H1 (cell line): ENCODE results near the gene PNPLA1. TPM values are rescaled to one million over a fixed set of nuclear protein-coding genes. Genes with fewer than 3 reads are reported as not detected.

Experiments
- CTCF ChIA-PET: fragments of 300-600 bp; sonication (Branson Sonifier 250); formaldehyde crosslinking; loops from one replicate; lab custom pipeline; 2021; ENCODE audit not compliant: partially characterized antibody; lab: Charles Lee
- POLR2A ChIA-PET: fragments of 300-600 bp; sonication (Branson Sonifier 250); formaldehyde crosslinking; loops from one replicate; lab custom pipeline; 2021; ENCODE audit warnings: inconsistent platforms; ENCODE audit not compliant: partially characterized antibody; lab: Charles Lee
- DNase-seq, 2 experiments: peaks; one replicate each; pipeline versions ENCODE4 v3.0.0 to v3.0.0-alpha.2; 2010 to 2022; ENCODE audit warnings: low spot score in 2 of 2, low read depth in 1 of 2, mixed read lengths in 1 of 2
- FAIRE-seq: peaks from 2 replicates; lab custom pipeline; 2011; peaks lifted over from hg19 to GRCh38; lab: Jason Lieb, UNC
- H2AFZ ChIP-seq: 2 replicates; pipeline ENCODE4 v1.8.1; 2012; ENCODE audit warnings: low read length, inconsistent platforms
- H2AK5ac ChIP-seq: 2 replicates; pipeline ENCODE4 v1.6.1; 2013; ENCODE audit warnings: low read depth, low read length
- H2BK120ac ChIP-seq: replicated peaks from 2 replicates; pipeline ENCODE3; 2013; ENCODE audit warnings: low read depth, low read length, inconsistent platforms
- H2BK12ac ChIP-seq: 2 replicates; pipeline ENCODE4 v1.6.1; 2013; ENCODE audit warnings: low read depth, low read length
- H2BK15ac ChIP-seq: 2 replicates; pipeline ENCODE4 v1.6.1; 2013; ENCODE audit warnings: low read length
- H2BK20ac ChIP-seq: 2 replicates; pipeline ENCODE4 v1.6.1; 2013; ENCODE audit warnings: low read length
- H2BK5ac ChIP-seq: 2 replicates; pipeline ENCODE4 v1.6.1; 2013; ENCODE audit warnings: low read depth, low read length
- H3K14ac ChIP-seq: 2 replicates; pipeline ENCODE4 v1.6.1; 2013; ENCODE audit warnings: inconsistent platforms; ENCODE audit not compliant: insufficient read length
- H3K18ac ChIP-seq: 2 replicates; pipeline ENCODE4 v1.6.1; 2013; ENCODE audit warnings: low read length; ENCODE audit errors: extremely low read depth
- H3K23ac ChIP-seq: 2 replicates; pipeline ENCODE4 v1.6.1; 2013; ENCODE audit warnings: inconsistent platforms; ENCODE audit not compliant: insufficient read length
- H3K23me2 ChIP-seq: 2 replicates; pipeline ENCODE4 v1.6.1; 2013; ENCODE audit warnings: low read depth, low read length
- H3K27ac ChIP-seq: 2 replicates; pipeline ENCODE4 v1.6.1; 2011; ENCODE audit warnings: low read depth, low read length, inconsistent platforms
- H3K27me3 ChIP-seq, 4 experiments: replicated peaks in 1 of 4; 1 replicate in 1 of 4; 2 replicates in 3 of 4; pipeline versions ENCODE4 v1.6.1 to v1.8.1; 2011 to 2013; ENCODE audit warnings: low read length in 3 of 4, mild to moderate bottlenecking in 3 of 4, inconsistent platforms in 2 of 4, mixed read lengths in 2 of 4, moderate library complexity in 1 of 4; ENCODE audit not compliant: control insufficient read depth in 3 of 4, insufficient read depth in 3 of 4; ENCODE audit errors: extremely low read depth in 1 of 4
- H3K36me3 ChIP-seq, 4 experiments: 2 replicates each; pipeline versions ENCODE4 v1.6.1 to v1.8.1; 2011 to 2013; ENCODE audit warnings: mild to moderate bottlenecking in 4 of 4, low read length in 3 of 4, moderate library complexity in 2 of 4, control low read depth in 1 of 4, inconsistent platforms in 1 of 4; ENCODE audit not compliant: insufficient read depth in 4 of 4, control insufficient read depth in 2 of 4
- H3K4ac ChIP-seq: replicated peaks from 2 replicates; pipeline ENCODE3; 2013; ENCODE audit warnings: low read length, low read depth, mixed read lengths, inconsistent platforms; ENCODE audit not compliant: insufficient read length
- H3K4me1 ChIP-seq, 4 experiments: replicated peaks in 1 of 4; 1 replicate in 1 of 4; 2 replicates in 3 of 4; pipeline versions ENCODE4 v1.6.1 to v1.8.1; 2011 to 2013; ENCODE audit warnings: low read length in 3 of 4, inconsistent platforms in 2 of 4, mixed read lengths in 1 of 4; ENCODE audit not compliant: insufficient read depth in 4 of 4, control insufficient read depth in 3 of 4
- H3K4me2 ChIP-seq, 2 experiments: 2 replicates each; pipeline versions ENCODE4 v1.6.1 to v1.8.1; 2011 to 2013; ENCODE audit warnings: low read depth in 2 of 2, low read length in 2 of 2, control low read depth in 1 of 2, inconsistent platforms in 1 of 2, mild to moderate bottlenecking in 1 of 2; ENCODE audit not compliant: insufficient read depth in 1 of 2
- H3K4me3 ChIP-seq, 4 experiments: fragments of 200-600, 300-600 bp in 1 of 4; sonication (generic), shearing (Covaris generic), sonication (Bioruptor Twin) in 1 of 4; 2 replicates each; pipeline versions ENCODE4 v1.5.1 to v1.8.1; 2011 to 2016; ENCODE audit warnings: low read length in 4 of 4, low read depth in 3 of 4, control low read depth in 2 of 4, inconsistent platforms in 2 of 4, mild to moderate bottlenecking in 2 of 4, mixed read lengths in 1 of 4, moderate library complexity in 1 of 4; ENCODE audit not compliant: insufficient read depth in 2 of 4; ENCODE audit errors: extremely low read depth in 1 of 4
- H3K56ac ChIP-seq: replicated peaks from 2 replicates; pipeline ENCODE3; 2013; ENCODE audit warnings: low read depth, mild to moderate bottlenecking, mixed read lengths, low read length, inconsistent platforms; ENCODE audit not compliant: insufficient read length
- H3K79me1 ChIP-seq: 2 replicates; pipeline ENCODE4 v1.6.1; 2013; ENCODE audit warnings: low read depth, low read length, control low read depth
- H3K79me2 ChIP-seq, 2 experiments: 2 replicates each; pipeline versions ENCODE4 v1.6.1 to v1.8.1; 2012 to 2013; ENCODE audit warnings: low read length in 2 of 2, mild to moderate bottlenecking in 2 of 2, inconsistent platforms in 1 of 2; ENCODE audit not compliant: insufficient read depth in 2 of 2, control insufficient read depth in 1 of 2
- H3K9ac ChIP-seq, 4 experiments: replicated peaks in 1 of 4; 1 replicate in 1 of 4; 2 replicates in 3 of 4; pipeline versions ENCODE4 v1.6.1 to v1.8.1; 2011 to 2013; ENCODE audit warnings: low read depth in 3 of 4, low read length in 3 of 4, control low read depth in 2 of 4, mild to moderate bottlenecking in 2 of 4, moderate library complexity in 2 of 4, inconsistent platforms in 1 of 4; ENCODE audit errors: extremely low read depth in 1 of 4
- H3K9me3 ChIP-seq, 2 experiments: 2 replicates each; pipeline versions ENCODE4 v1.6.1 to v1.8.1; 2012 to 2013; ENCODE audit warnings: mild to moderate bottlenecking in 2 of 2, moderate library complexity in 2 of 2, control low read depth in 1 of 2, inconsistent platforms in 1 of 2, low read depth in 1 of 2, low read length in 1 of 2, mixed read lengths in 1 of 2; ENCODE audit not compliant: insufficient read depth in 2 of 2
- H4K20me1 ChIP-seq, 2 experiments: replicated peaks in 1 of 2; 2 replicates each; pipeline versions ENCODE3 to v1.8.1; 2011 to 2013; ENCODE audit warnings: inconsistent platforms in 2 of 2, low read length in 2 of 2, mild to moderate bottlenecking in 1 of 2; ENCODE audit not compliant: insufficient read depth in 2 of 2, control insufficient read depth in 1 of 2
- H4K5ac ChIP-seq: 2 replicates; pipeline ENCODE4 v1.6.1; 2013; ENCODE audit warnings: low read length, low read depth, mixed read lengths, inconsistent platforms; ENCODE audit not compliant: insufficient read length
- H4K8ac ChIP-seq: 2 replicates; pipeline ENCODE4 v1.8.0; 2013; ENCODE audit warnings: mild to moderate bottlenecking, moderate library complexity, low read length, inconsistent platforms; ENCODE audit not compliant: insufficient read depth; ENCODE audit errors: extremely low read depth
- H4K91ac ChIP-seq: replicated peaks from 2 replicates; pipeline ENCODE3; 2013; ENCODE audit warnings: low read length, mixed read lengths, inconsistent platforms; ENCODE audit not compliant: insufficient read length
- ATF3 ChIP-seq: IDR thresholded peaks from 2 replicates; pipeline ENCODE4 v1.6.1; 2011; ENCODE audit warnings: low read depth, mild to moderate bottlenecking, low read length; ENCODE audit not compliant: insufficient read depth
- CBX8 ChIP-seq: fragments of 300-800, 300-1000 bp; sonication (generic); IDR thresholded peaks from 2 replicates; pipeline ENCODE4 v1.7.1; 2016; ENCODE audit warnings: low read depth, low read length, borderline replicate concordance
- CHD1 ChIP-seq: IDR thresholded peaks from 2 replicates; pipeline ENCODE4 v1.6.1; 2012; ENCODE audit warnings: low read depth, low read length, improper control_type of control experiment
- CREB1 ChIP-seq: IDR thresholded peaks from 2 replicates; pipeline ENCODE4 v1.6.1; 2012; ENCODE audit warnings: inconsistent platforms
- KDM1A ChIP-seq: fragments of 200-600, 300-600 bp; sonication (generic); IDR thresholded peaks from 2 replicates; pipeline ENCODE4 v1.7.1; 2016; ENCODE audit warnings: mild to moderate bottlenecking, low read length, borderline replicate concordance
- RNF2 ChIP-seq: fragments of 200-900, 300-1000 bp; sonication (generic); IDR thresholded peaks from 2 replicates; pipeline ENCODE4 v1.7.1; 2016; ENCODE audit warnings: borderline replicate concordance, low read depth, mild to moderate bottlenecking, antibody characterized with exemption, low read length; ENCODE audit not compliant: poor library complexity, severe bottlenecking; ENCODE audit errors: missing control alignments
- SIN3A ChIP-seq, 2 experiments: IDR thresholded peaks in 1 of 2; conservative IDR thresholded peaks in 1 of 2; 2 replicates each; pipeline ENCODE4 v1.6.1; 2011 to 2012; ENCODE audit warnings: low read length in 2 of 2, improper control_type of control experiment in 1 of 2, low read depth in 1 of 2, mild to moderate bottlenecking in 1 of 2
- TEAD4 ChIP-seq: IDR thresholded peaks from 2 replicates; pipeline ENCODE4 v1.6.1; 2012; ENCODE audit warnings: low read depth, low read length, inconsistent platforms, mixed read lengths
- YY1 ChIP-seq: IDR thresholded peaks from 2 replicates; pipeline ENCODE4 v1.6.1; 2011; ENCODE audit warnings: low read depth, mild to moderate bottlenecking, low read length
- WGBS, 2 experiments: shearing (Covaris generic) in 1 of 2; methylation state at CpG; one replicate each; pipeline versions ENCODE4 v1.1.6 to v1.1.7; 2013 to 2015; ENCODE audit warnings: low lambda C conversion rate in 2 of 2, mixed read lengths in 2 of 2, inconsistent platforms in 1 of 2, low coverage in 1 of 2, missing lambda C conversion rate in 1 of 2; ENCODE audit not compliant: insufficient replicate concordance in 2 of 2, insufficient coverage in 1 of 2, insufficient read length in 1 of 2; ENCODE audit errors: extremely low coverage in 1 of 2, missing lambda C conversion rate in 1 of 2; 5-methylcytosine and 5-hydroxymethylcytosine counted together
- polyA plus RNA-seq, 7 experiments: library from polyadenylated mRNA; depleted of rRNA in 3 of 7; stranded (reverse) in 5 of 7; unstranded in 2 of 7; fragments of >200 nt in 5 of 7; fragments of 200-250 nt in 2 of 7; gene quantifications; 1 replicate in 5 of 7; 2 replicates in 1 of 7; 4 replicates in 1 of 7; pipeline versions ENCODE4 v1.2.1 to v1.2.3, GENCODE V29; 2011 to 2013; ENCODE audit warnings: missing spikeins in 2 of 7, mixed read lengths in 2 of 7
- total RNA-seq: library from RNA; stranded (reverse); fragmentation: NEBNext Ultra II Directional; extraction: Animal tissue kit (Norgen Biotek cat#: 25700); gene quantifications from 2 replicates; pipeline ENCODE4 v1.2.1, GENCODE V29; 2021
- TF ChIP-seq, protein P1 (sequence below), 3 experiments: IDR thresholded peaks; 1 replicate in 2 of 3; 2 replicates in 1 of 3; pipeline versions ENCODE4 v1.5.1 to v1.6.1; 2011; ENCODE audit warnings: low read length in 3 of 3, mild to moderate bottlenecking in 3 of 3, inconsistent platforms in 2 of 3, low read depth in 1 of 3, moderate library complexity in 1 of 3; ENCODE audit not compliant: insufficient read depth in 1 of 3; ENCODE audit errors: control extremely low read depth in 1 of 3

PNPLA1 gene
- total and polyA plus RNA-seq, 2 of the 8 experiments (the other 6 are each of a cell fraction or from before 2014, with no cell fraction given), result not detected

GRCh38 chr6:36277946-36278470 lies 8.1 kb downstream of the PNPLA1 start:
- Histone ChIP-seq H3K79me1 (no peaks in the 10 kb centered on the region), H3K56ac (no peak overlapping the region), H3K23me2 (no peaks in the 10 kb centered on the region), H4K5ac (no peak overlapping the region), H2BK120ac (no peak overlapping the region), H3K9me3 (no peaks in the 10 kb centered on the region), H2BK15ac (no peak overlapping the region), H3K18ac (no peak overlapping the region), H2AFZ (no peak overlapping the region), H3K14ac (no peak overlapping the region), H3K4me1 (no peaks in the 10 kb centered on the region), H2BK5ac (no peak overlapping the region), H4K20me1 (no peaks in the 10 kb centered on the region), H4K8ac (no peak overlapping the region), H3K79me2 (no peaks in the 10 kb centered on the region), H3K27ac (no peak overlapping the region), H3K4me3 (no peak overlapping the region), H3K23ac (no peak overlapping the region), H4K91ac (no peak overlapping the region), H2BK12ac (no peak overlapping the region), H3K36me3 (no peaks in the 10 kb centered on the region; a peak in 1 of 8 replicates), H3K4me2 (no peak overlapping the region), H3K9ac (no peak overlapping the region), H3K4ac (no peak overlapping the region), H3K27me3 (no peaks in the 10 kb centered on the region), H2BK20ac (no peak overlapping the region), H2AK5ac (no peak overlapping the region)
- no peak for FAIRE-seq
- 89% methylated on average over 2 of the region's 2 CpGs; no CpG with 5 or more reads in 1 of the 2 experiments for WGBS, 2 experiments
- DNase-seq, result no peak
- CTCF ChIA-PET, result interaction anchor here (1.5 to 2.7 kb wide), 2 partner anchors 20 to 25 kb away, joined by 3 to 9 read pairs; no protein-coding TSS in a partner anchor
- POLR2A ChIA-PET, result no interaction called here
- TF ChIP-seq KDM1A, result no peak
- TF ChIP-seq CHD1, result no peak
- no peak for TF ChIP-seq SIN3A (conservative IDR thresholded peaks at IDR 0.05 in 1 of 2, IDR thresholded peaks at IDR 0.05 in 1 of 2; ENCODE audit: low read depth in 1 of 2, low read length in 2 of 2)
- TF ChIP-seq, protein P1, sequence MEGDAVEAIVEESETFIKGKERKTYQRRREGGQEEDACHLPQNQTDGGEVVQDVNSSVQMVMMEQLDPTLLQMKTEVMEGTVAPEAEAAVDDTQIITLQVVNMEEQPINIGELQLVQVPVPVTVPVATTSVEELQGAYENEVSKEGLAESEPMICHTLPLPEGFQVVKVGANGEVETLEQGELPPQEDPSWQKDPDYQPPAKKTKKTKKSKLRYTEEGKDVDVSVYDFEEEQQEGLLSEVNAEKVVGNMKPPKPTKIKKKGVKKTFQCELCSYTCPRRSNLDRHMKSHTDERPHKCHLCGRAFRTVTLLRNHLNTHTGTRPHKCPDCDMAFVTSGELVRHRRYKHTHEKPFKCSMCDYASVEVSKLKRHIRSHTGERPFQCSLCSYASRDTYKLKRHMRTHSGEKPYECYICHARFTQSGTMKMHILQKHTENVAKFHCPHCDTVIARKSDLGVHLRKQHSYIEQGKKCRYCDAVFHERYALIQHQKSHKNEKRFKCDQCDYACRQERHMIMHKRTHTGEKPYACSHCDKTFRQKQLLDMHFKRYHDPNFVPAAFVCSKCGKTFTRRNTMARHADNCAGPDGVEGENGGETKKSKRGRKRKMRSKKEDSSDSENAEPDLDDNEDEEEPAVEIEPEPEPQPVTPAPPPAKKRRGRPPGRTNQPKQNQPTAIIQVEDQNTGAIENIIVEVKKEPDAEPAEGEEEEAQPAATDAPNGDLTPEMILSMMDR (IDR thresholded peaks at IDR 0.05; ENCODE audit: control extremely low read depth in 1 of 3, insufficient read depth in 1 of 3, low read depth in 1 of 3, low read length in 3 of 3), result no peak
- TF ChIP-seq CBX8, result no peak
- no peak for TF ChIP-seq YY1
- no peak for TF ChIP-seq ATF3
- no peak for TF ChIP-seq CREB1
- no peak for TF ChIP-seq TEAD4
- TF ChIP-seq RNF2, result no peak
